GM21360 (cell line): Measurements from ENCODE around the gene TMPRSS13.
"Not testable (repeated sequence)": the region's sequence is repeated elsewhere in the genome, so short reads cannot be mapped to it uniquely, and the experiment has no call there.

Experiments
- ATAC-seq: cut with Tn5 transposase; IDR thresholded peaks from one replicate; pipeline ENCODE4 v1.9.1; 2021; ENCODE audit warnings: mild to moderate bottlenecking, moderate library complexity; ENCODE audit not compliant: unreplicated experiment

The TMPRSS13 gene

DNA sequence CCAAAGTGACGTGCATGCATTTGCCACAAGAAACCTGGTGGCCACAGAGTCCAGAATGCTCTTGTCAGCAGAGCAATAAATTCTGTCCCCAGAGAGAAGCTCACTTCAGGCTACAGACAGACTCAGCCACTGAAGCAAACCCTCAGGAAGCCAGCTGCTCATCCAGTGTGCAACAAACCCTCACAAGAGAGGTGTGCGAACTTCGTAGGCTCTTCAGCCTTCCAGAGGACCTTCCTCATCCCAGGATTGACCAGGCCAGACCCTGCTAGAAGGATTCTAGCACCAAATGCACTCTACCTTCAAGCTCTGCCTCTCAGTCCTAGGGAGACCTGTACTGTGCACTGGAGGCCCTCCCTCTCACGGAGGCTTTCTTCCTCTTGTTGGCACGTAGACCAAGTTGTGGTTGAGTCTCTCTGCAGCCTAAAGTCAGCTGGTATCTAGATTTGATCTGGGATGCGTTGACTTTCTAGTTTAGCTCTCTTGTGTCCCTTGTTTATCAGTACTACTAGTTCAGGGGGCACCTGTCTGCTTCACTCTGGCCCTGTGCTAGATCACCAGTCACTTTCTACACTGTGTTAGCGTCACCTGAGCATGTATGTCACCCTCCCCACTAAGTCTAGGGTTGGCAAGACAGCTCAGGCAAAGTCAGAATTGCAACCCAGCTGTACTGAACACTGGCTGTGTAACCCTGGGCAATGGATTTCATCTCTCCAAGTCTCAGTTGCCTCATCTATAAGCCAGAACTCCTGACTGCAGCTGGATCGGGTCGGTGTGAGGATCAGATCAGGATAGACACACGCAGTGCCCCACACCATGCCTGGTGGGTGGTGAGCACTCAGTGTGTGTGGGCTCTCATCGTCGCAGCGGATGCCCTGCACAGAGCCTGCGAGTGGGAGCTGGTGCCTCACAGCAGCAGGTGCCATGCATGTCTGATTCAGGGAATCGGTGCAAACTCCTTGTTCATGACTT is 22.1 kb upstream of the TMPRSS13 start:
- no peak for ATAC-seq

DNA sequence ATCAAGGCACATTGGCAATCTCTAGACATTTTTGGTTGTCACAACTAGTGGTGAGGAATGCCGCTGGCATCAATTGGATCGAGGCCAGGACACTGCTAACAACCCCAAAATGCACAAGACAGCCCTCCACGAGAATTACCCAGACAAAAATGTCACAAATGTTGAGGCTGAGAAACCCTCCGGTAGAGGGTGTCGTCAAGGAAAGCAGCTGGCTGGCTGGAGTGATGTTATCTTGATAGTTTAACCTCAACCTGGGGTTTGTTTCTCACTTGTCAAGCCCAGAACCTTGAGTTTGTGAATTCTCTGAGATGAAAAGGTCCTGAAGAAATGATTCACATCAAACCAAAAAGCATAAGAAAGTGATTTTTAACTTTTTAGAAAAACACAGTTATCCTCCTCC is 21.1 kb upstream of the TMPRSS13 start:
- ATAC-seq: no peak

DNA sequence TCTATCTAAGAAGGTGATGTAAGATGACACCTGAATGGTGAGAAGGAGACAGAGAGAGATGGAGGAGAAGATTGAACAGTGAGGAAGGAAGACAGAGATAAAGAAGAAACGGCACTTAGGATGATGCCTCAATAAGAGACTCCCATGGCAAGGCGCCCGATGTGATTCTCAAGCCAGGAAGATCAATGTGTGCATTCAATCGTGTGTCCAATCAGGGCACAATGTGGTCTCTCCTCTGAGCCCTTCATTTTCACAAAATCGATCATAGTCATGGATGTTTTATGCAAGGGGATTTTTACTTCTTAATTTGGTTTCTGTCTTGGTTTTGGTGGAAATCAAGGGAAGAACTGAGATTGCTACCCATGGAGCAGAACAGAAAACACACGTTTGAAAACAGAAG is 19.9 kb upstream of the TMPRSS13 start:
- no peak for ATAC-seq

DNA sequence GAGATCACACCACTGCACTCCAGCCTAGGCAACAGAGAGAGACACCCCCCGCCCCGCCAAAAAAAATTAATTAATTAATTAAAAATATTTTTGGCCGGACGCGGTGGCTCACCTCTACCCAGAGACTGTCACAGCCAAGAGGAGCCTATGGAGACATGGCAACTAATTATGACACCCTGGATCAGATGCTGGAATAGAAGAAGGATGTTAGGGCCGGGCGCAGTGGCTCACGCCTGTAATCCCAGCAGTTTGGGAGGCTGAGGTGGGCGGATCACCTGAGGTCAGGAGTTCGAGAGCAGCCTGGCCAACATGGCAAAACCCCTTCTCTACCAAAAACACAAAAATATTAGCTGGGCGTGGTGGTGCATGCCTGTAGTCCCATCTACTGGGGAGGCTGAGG is 19.3 kb upstream of the TMPRSS13 start:
- not testable (repeated sequence) for ATAC-seq

DNA sequence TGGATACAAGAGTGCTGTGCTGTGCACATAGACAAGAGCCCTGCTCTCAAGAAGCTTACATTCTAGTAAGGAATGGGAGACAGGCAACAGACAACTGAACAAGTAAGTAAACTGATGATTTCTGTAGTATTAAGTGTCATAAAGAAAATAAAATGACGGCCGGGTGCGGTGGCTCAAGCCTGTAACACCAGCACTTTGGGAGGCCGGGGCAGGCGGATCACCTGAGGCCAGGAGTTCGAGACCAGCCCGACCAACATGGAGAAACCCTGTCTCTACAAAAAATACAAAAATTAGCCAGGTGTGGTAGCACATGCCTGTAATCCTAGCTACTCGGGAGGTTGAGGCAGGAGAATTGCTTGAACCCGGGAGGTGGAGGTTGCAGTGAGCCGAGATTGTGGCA is 18.5 kb upstream of the TMPRSS13 start:
- not testable (repeated sequence) for ATAC-seq

DNA sequence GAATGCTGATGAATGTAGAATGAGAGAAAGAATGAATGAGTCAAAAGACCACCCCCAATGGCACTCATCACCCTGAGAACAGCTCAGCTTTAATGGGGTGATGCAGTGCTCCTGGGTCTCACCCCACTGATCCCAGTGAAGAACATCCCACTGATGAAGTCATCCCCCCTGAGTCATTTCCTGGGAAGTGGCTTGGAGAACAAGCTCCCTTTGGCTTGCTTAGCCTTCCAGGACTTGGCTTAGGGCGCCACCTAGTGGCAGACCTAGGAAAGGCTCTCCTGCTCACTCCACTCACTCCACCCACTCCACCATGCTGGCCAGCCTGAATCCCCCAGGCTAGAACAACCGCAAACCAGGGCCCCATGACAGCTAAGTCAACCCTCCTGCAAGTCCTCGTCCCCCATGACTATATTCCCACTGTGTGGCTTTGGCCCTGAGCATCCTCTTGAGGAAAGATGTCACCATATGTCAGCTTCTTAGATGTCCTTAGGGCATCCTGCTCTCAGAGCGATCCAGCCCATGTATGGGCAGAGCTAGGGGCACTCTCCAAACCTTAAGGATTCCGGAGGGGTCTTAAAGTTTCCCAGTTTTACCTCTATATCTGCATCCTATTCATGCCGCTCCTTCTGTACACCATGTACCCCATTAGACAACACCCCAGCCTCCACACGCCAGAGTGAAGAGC is 17.8 kb upstream of the TMPRSS13 start:
- ATAC-seq: peak; percentile 60

DNA sequence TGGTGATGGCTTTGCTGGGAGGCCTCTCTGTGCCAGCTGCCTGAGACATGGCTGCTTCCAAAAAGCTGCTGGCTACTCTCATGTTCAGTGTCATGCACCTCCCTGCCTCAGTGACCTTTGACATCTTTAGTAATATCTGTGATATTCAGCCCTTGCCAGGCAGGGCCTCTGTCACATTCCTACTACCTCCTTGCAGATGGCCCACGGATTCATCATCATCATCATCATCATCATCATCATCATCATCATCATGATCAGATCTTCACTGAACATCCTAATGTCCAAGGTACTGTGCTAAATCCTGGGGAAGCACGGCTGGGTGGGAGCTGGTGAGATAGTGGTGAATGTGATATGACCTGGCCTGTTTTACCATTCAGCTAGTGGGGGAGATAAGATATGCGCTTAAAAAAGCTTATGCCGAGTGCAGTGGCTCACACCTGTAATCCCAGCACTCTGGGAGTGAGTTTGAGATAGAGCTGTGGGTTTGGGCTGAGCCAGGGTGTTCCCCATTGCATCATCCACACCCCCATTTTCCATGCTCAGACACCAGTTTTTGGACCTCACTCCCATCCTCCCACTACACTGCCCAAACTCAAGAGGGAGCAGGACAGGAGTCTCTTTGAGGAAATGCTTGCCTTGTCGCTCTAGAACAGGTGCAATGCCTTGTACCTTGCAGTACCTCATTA is 17.1 kb upstream of the TMPRSS13 start:
- ATAC-seq: no peak

DNA sequence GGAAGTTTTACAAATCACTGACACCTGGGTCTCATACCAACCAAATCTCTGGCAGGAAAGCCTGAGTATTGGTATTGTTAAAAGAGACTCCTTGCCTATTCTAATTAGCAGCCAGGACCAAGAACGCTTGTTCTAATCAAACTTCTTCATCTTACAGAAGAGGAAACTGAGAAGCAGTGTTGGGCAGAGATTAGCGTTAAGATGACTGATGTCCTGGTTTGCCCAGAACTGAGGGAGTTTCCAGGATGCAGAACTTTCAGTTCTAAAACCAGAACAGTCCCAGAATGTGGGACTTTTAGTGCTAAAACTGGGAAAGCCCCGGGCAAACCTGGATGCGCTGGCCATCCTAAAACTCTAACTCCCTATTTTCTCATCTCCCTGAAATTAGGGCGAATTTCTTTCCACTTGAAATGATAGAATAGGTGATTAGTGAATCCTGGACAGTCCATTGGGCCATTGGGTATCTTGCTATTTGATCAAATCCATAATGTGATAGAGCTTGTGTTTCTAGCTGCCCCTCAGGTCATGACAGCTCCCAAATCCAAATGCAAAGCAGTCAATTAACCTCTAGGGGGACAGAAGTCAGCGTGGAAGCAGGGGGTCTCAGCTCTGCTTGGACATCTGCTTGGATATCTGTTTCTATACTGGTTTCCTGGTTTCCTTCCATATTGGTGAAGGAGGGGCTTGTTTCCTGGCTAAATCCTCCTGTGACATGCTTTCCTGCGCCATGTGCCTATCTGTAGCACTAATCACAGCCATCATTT is 16.0 kb upstream of the TMPRSS13 start:
- no peak for ATAC-seq

DNA sequence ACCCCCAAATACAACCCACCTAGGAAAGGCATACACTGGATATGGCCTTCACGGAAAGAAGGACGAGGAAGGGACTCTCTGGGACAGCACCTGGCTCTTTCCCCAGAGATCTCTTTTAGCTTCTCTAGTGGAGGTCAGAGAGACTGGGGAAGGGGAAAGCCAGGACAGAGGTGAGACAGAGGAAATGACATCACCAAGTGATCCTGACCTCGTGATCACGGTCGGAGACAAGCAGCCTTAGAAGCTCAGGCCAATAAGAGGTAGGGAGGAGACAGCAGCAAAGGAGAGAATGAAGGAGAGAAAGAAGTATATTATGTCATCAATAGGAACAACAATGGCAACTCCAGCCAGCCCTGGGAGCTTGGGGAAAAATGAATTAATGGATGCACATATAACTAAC is 15.4 kb upstream of the TMPRSS13 start:
- no peak for ATAC-seq

DNA sequence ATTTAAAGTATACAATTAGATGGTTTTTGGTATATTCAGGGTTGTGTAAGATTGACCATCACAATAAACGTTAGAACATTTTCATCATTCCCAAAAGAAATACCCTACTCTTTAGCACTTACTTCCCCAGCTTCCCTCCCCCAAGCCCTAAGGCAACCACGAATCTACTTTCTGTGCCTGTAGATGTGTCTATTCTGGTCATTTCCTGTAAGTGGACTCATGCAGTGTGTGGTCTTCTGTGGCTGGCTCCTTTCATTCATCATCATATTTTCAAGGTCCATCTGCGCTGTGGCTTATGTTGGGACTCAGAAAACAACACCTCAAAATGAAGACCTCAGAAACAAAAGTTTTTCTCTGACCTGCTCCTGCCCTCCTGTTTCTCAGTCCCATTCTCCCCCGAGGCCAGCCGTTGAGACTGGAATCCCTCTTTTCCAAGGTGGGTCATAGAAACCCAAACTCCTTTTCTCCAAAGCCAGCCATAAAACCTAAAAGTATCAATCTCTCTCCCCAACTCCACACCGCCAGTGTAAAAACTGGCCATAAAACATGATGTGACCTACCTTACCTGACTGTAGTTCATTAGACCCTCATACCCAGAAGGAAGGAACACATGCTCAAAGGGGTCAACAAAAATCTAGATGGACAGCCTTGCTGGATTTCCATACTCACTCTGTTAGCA is 12.9 kb upstream of the TMPRSS13 start:
- ATAC-seq: no peak

DNA sequence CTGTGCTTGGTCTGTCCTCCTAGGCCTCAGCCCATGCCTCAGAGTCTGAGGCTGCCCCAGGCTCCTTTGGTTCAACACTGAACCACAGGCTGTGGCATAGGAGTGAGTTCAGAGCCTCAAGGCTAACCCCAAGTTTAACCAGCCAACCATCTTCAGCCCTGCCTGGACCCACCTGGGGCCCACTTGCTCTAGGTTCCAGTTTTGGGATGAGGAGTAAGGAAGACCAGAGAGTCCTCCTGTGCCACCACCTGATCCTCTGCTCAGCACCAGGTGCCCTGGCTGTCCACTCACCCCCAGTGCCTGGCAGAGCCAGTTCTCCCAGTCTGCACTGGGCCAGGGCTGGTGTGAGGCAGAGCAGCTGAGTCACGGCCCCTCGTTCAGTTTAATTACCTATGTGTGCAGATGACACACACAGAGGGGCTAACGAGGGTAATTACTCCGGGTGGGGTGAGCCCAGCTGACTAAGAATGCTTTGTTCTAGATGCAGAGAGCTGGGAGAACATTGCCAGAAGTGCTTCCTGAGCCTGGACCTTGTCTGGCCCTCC is 12.0 kb upstream of the TMPRSS13 start:
- ATAC-seq: no peak

DNA sequence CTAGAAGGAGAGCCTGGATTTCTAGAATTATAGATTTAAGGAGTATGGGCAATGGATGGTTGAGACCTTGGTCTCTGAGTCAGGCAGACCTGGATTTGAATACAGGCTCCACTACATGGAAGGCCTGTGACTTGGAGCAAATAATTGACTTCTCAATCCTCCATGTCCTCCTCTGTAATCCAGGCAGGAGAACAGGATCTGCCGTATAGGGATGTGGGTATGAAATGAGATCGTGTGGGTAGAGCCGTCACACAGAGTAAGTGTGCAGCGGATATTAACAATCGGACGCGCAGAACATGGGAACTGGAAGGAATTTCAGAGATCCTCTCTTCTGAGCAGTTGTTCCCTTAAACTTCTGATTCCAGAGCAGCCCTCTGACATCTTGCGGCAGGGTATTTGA is 11.5 kb upstream of the TMPRSS13 start:
- ATAC-seq: no peak

DNA sequence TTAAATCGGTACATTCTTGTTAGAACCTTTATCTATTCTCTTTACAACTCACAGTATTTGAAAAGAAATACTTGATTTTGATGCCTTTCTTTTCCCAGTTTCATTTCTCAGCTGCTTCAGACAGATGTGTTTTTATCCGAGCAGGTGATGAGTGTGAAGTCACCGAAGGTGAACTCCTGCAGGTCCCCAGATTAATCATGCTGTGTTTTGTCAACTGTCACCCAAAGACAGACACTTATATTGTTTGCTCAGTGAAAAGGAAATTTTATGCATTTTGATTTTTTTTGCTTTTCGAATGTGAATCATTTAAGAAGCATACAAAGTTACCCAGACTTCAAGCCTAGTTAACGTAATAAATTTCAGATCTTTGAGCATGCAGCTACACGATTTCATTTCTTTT is 7.8 kb upstream of the TMPRSS13 start:
- no peak for ATAC-seq

DNA sequence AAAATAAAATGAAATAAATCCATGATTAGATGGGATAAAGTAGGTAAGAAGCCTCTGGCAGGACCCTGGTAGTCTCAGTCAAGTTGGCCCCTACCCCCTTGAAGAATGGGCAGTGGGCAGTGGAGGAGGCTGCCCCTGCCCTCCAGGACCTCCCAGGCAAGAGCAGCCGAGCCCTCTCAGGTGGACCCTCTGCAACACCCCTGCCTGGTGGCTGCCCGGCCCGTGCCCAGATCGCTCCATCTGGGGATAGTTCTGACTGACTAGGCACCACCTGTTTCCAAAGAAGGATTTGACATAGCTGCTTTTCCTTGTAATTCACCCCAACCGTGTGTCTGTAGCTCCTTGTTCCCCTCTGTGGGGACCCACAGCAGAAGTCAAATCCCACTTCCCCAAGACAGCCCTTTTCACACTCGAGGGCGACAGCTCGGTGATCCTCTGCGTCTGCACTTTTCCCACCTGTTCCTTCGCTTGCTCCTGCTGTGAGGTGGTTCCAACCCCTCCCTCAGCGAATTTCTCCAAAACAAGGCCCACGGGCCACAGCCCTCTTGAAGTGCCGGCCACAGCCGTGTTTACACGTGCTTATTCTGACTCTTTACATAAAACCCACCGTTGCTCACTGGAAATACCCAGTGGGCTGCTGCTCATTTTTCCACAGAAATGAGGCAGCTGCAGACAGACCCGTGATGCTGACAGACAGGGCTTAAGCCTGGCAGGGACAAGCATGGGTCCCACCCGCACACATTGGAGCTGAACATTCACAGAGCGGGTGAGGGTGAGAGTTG is 5.5 kb upstream of the TMPRSS13 start:
- no peak for ATAC-seq

DNA sequence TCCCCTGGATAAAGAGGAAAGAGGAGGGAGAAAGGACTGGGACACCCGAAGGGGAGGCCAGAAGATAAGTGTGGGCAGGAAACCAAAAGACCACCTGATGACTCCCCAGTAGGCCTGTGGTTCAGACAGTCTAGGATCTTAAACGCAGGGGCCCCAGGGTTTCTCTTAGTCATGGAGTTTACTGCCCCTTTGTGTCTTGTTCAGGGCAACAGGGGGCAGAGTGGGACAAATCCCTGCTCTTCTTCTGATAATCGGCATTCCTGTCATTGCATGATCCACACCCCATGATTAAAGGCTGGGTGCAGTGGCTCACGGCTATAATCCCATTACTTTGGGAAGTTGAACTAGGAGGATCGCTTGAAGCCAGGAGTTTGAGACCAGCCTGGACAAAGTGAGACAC is 4.7 kb upstream of the TMPRSS13 start:
- no peak for ATAC-seq

DNA sequence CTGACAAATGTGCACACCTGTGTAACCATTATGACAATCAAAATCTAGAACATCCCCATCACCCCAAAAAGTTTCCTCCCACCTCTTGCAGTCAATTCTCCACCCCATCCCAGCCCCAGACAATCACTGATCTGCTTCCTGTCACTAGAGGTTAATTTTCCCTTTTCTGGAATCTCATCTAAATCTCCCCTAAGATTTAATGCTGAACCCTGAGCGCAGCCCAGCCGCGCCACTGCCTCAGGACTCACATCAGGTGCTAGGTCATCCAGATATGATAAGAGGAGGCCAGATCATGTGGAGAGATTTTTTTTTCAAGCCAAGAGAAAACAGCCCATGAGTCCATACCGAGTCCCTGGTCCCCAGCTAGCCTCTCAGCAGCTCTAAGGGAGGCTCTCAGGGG is 4.3 kb upstream of the TMPRSS13 start:
- ATAC-seq: no peak

DNA sequence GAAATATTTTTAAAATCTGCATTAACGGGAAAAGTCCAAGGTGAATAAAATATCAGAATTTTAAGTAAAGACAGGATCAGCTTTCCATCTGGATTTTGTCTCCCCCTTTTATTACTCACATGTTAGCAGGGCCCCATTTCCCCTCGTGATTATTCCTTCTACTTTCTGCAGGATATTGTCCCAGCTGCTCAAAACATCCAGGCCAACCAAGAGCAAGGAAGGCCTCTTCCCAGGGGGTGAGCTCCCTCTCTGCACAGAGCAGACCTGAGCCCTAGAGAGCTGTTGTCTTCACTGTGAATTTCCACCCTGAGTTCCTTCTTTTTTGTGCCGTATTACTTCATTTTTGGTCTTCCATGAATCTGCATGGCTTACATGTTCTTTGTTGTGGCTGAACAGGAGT is 3.7 kb upstream of the TMPRSS13 start:
- ATAC-seq: no peak

DNA sequence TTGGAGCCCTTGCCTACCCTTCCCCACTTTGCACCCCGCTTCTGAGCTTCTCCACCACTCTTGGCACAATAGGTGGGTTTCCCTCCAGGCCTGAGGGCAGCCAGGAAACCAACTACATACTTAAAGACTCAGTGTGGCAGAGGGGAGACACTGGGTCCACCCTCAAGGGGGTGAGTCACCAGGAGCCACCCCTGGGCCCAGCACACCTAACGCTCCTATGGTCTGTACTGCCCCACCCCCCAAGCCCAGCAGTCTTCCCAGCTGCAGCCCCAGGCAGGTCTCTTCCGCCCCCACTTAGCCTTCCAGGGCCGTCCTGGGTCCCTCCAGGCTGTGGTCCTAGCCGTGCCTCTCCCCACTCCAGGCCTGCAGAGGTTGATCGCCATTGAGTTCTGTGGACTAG is 3.2 kb upstream of the TMPRSS13 start:
- ATAC-seq: no peak

DNA sequence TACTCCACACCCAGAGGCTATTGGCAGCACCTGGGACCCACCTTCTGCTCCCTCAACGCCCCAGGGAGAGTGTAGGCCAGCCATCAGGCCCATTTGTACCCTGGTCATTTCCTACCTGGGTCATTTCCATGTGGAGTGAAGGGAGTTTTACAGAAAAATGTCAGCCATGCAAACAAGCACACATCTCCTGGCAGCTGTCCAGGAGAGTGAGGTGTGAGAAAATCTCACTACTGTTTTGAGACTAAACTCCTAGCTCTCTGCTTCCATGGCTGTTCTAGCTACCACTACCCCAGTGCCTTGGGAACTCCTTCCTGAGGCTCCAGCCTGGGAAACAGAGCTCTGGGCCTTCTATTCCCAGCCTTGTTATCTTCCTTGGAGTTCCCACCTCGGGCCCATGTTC is 2.8 kb upstream of the TMPRSS13 start:
- peak; percentile 54 for ATAC-seq
